ENCODE measurements around the gene EMID1. TPM values are rescaled to one million over a fixed set of nuclear protein-coding genes. Genes with fewer than 3 reads are reported as not detected.

EMID1 gene
- total RNA-seq, 2 experiments from 2014 or later, result 0.14 TPM; not detected in 1

DNA sequence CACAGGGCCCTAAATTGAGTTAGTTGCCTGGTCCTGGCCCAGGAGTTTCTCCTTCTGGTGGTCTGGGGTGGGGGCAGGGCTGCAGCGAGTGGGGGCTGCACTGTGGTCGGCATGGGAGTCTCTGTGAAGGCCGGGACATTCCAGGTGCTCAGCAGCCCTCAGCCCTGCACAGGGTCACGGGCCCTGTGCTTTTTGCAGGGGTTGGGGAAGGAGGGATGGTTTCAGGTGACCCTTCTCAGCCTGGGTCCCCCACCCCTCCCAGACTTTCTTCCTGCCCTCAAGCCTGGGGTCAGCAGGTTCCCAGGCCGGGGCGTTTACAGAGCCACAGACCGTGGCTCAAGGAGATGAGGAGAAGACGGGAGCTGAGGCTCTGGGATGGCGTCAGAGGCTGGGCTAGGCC lies 7.8 kb downstream of the EMID1 start:
- Mint-ChIP-seq H3K9me3 (no peaks in the 10 kb centered on the region), H3K27me3 (no peaks in the 10 kb centered on the region), H3K4me1 (ENCODE audit: low read depth) (no peaks in the 10 kb centered on the region), H3K4me3 (no peak overlapping the region), H3K36me3 (ENCODE audit: low read depth) (no peaks in the 10 kb centered on the region), H3K27ac (no peak overlapping the region)
- intact Hi-C loops (cut with micrococcal nuclease), result no loop called here
- DNase-seq (no peak), ATAC-seq (no peak)
- ChIA-PET CTCF (interaction anchor here (1.6 kb wide), 1 partner anchor 32 kb away, joined by 5 read pairs; no protein-coding TSS in a partner anchor), POLR2A (no interaction called here)
- TF ChIP-seq, protein P1, sequence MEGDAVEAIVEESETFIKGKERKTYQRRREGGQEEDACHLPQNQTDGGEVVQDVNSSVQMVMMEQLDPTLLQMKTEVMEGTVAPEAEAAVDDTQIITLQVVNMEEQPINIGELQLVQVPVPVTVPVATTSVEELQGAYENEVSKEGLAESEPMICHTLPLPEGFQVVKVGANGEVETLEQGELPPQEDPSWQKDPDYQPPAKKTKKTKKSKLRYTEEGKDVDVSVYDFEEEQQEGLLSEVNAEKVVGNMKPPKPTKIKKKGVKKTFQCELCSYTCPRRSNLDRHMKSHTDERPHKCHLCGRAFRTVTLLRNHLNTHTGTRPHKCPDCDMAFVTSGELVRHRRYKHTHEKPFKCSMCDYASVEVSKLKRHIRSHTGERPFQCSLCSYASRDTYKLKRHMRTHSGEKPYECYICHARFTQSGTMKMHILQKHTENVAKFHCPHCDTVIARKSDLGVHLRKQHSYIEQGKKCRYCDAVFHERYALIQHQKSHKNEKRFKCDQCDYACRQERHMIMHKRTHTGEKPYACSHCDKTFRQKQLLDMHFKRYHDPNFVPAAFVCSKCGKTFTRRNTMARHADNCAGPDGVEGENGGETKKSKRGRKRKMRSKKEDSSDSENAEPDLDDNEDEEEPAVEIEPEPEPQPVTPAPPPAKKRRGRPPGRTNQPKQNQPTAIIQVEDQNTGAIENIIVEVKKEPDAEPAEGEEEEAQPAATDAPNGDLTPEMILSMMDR (IDR thresholded peaks at IDR 0.05), result no peak

GRCh38 chr22:29214232-29214631 lies 8.5 kb downstream of the EMID1 start:
- Mint-ChIP-seq H3K27me3 (no peaks in the 10 kb centered on the region), H3K4me3 (no peak overlapping the region), H3K9me3 (no peaks in the 10 kb centered on the region), H3K36me3 (ENCODE audit: low read depth) (no peaks in the 10 kb centered on the region), H3K27ac (no peak overlapping the region), H3K4me1 (ENCODE audit: low read depth) (no peaks in the 10 kb centered on the region)
- intact Hi-C loops (cut with micrococcal nuclease), result no loop called here
- ChIA-PET POLR2A (no interaction called here), CTCF (no interaction called here)
- DNase-seq, result no peak
- ATAC-seq, result no peak
- TF ChIP-seq, protein P1 (IDR thresholded peaks at IDR 0.05), result no peak

- DNase-seq (no peak), ATAC-seq (no peak)
- no peaks in the 10 kb centered on the region for H3K4me1 Mint-ChIP-seq (ENCODE audit: low read depth)
- no peaks in the 10 kb centered on the region for H3K9me3 Mint-ChIP-seq
- H3K36me3 Mint-ChIP-seq (ENCODE audit: low read depth), result no peaks in the 10 kb centered on the region
- ChIA-PET CTCF (interaction anchor here (1.1 kb wide), 1 partner anchor 36 kb away, joined by 3 read pairs; no protein-coding TSS in a partner anchor), POLR2A (no interaction called here)
- no peak overlapping the region for H3K27ac Mint-ChIP-seq
- no peaks in the 10 kb centered on the region for H3K27me3 Mint-ChIP-seq
- TF ChIP-seq, protein P1 (IDR thresholded peaks at IDR 0.05), result no peak
- no peak overlapping the region for H3K4me3 Mint-ChIP-seq
- intact Hi-C loops (cut with micrococcal nuclease), result no loop called here
Measured at GRCh38 chr22:29215012-29215860, 9.5 kb downstream of the EMID1 start.

- no peaks in the 10 kb centered on the region for H3K9me3 Mint-ChIP-seq
- no peak overlapping the region for H3K27ac Mint-ChIP-seq
- intact Hi-C loops (cut with micrococcal nuclease), result no loop called here
- TF ChIP-seq, protein P1 (IDR thresholded peaks at IDR 0.05), result no peak
- CTCF ChIA-PET, result no interaction called here
- no peaks in the 10 kb centered on the region for H3K36me3 Mint-ChIP-seq (ENCODE audit: low read depth)
- POLR2A ChIA-PET, result no interaction called here
- DNase-seq, result no peak
- ATAC-seq, result no peak
- no peaks in the 10 kb centered on the region for H3K27me3 Mint-ChIP-seq
- no peaks in the 10 kb centered on the region for H3K4me1 Mint-ChIP-seq (ENCODE audit: low read depth)
- no peak overlapping the region for H3K4me3 Mint-ChIP-seq
Measured at GRCh38 chr22:29216011-29216872, 10.5 kb downstream of the EMID1 start.

Data from activated CD8-positive, alpha-beta T cell treated with anti-CD3 and anti-CD28 coated beads for 36 hours (primary cell).